DOHH2 (cell line): ENCODE results near the gene RPTOR.

Source experiments
- H3F3A ChIP-seq: fragments of 200-600 bp; sonication (generic), shearing (Covaris generic); 2 replicates; pipeline ENCODE4 v1.6.0; 2016; ENCODE audit warnings: antibody characterized with exemption, mild to moderate bottlenecking; ENCODE audit not compliant: control insufficient read depth, insufficient read depth
- H3K27ac ChIP-seq: fragments of 200-600 bp; sonication (generic); 2 replicates; pipeline ENCODE4 v1.5.1; 2014; ENCODE audit warnings: low read depth, mild to moderate bottlenecking, low read length, moderate library complexity
- H3K27me3 ChIP-seq: fragments of 200-600 bp; sonication (generic); 2 replicates; pipeline ENCODE4 v1.6.1; 2014; ENCODE audit warnings: mild to moderate bottlenecking, low read length, mixed read lengths; ENCODE audit not compliant: control insufficient read depth
- H3K36me3 ChIP-seq: fragments of 200-600 bp; sonication (generic); 2 replicates; pipeline ENCODE4 v1.6.1; 2014; ENCODE audit warnings: mild to moderate bottlenecking, low read length, moderate library complexity, mixed read lengths; ENCODE audit not compliant: control insufficient read depth
- H3K4me1 ChIP-seq: fragments of 200-600 bp; sonication (generic); 2 replicates; pipeline ENCODE4 v1.6.1; 2014; ENCODE audit warnings: mild to moderate bottlenecking, low read length, mixed read lengths; ENCODE audit not compliant: control insufficient read depth
- H3K4me2 ChIP-seq: fragments of 200-600 bp; sonication (generic); 2 replicates; pipeline ENCODE4 v1.6.0; 2014; ENCODE audit warnings: mild to moderate bottlenecking, low read length, moderate library complexity
- H3K4me3 ChIP-seq: fragments of 200-600 bp; sonication (generic); 2 replicates; pipeline ENCODE4 v1.5.1; 2014; ENCODE audit warnings: mild to moderate bottlenecking, low read length, mixed read lengths
- H3K79me2 ChIP-seq: fragments of 200-600 bp; sonication (generic); 2 replicates; pipeline ENCODE4 v1.6.1; 2014; ENCODE audit warnings: mild to moderate bottlenecking, low read length, mixed read lengths; ENCODE audit not compliant: control insufficient read depth
- H3K9me2 ChIP-seq: fragments of 200-600 bp; sonication (generic); replicated peaks from 2 replicates; pipeline ENCODE4 v1.6.1; 2014; ENCODE audit warnings: mild to moderate bottlenecking, low read length, mixed read lengths; ENCODE audit not compliant: control insufficient read depth
- H3K9me3 ChIP-seq: fragments of 200-600 bp; sonication (generic); 2 replicates; pipeline ENCODE4 v1.6.1; 2014; ENCODE audit warnings: antibody characterized with exemption, low read length, mixed read lengths; ENCODE audit not compliant: control insufficient read depth, insufficient read depth
- H4K20me1 ChIP-seq: fragments of 200-600 bp; sonication (generic); 2 replicates; pipeline ENCODE4 v1.6.0; 2014; ENCODE audit warnings: low read depth, mild to moderate bottlenecking, antibody characterized with exemption, low read length, moderate library complexity; ENCODE audit not compliant: control insufficient read depth, insufficient read depth
- EZH2phosphoT487 ChIP-seq: fragments of 200-600 bp; sonication (generic); IDR thresholded peaks from 2 replicates; pipeline ENCODE4 v1.6.1; 2017; ENCODE audit warnings: borderline replicate concordance, mild to moderate bottlenecking, antibody characterized with exemption, low read length, moderate library complexity, mixed read lengths
- TF ChIP-seq, protein P1 (sequence below): fragments of 200-600 bp; sonication (generic); IDR thresholded peaks from one replicate; pipeline ENCODE4 v1.5.1; 2014; ENCODE audit warnings: antibody characterized with exemption, mild to moderate bottlenecking, low read depth, low read length; ENCODE audit not compliant: poor library complexity, severe bottlenecking

RPTOR gene

DNA sequence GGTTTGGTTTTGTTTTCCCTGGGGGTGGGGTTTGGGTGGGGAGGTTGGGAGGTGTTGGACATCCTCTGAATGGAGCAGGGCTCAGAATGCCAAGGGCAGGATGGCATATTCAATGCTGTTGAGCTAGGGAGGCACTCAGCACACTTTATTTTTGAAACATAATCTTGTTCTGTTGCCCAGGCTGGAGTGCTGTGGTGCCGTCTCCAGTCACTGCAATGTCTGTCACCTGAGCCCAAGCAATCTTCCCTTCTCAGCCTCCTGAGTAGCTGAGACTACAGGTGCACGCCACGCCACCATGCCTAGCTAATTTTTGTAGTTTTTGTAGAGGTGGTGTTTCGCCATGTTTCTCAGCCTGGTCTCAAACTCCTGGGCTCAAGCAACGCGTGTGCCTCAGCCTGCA is 186.1 kb downstream of the RPTOR start:
- H3K27me3 ChIP-seq, result no peaks in the 10 kb centered on the region
- H3K4me2 ChIP-seq, result no peak overlapping the region
- H4K20me1 ChIP-seq, result no peaks in the 10 kb centered on the region
- H3K4me1 ChIP-seq, result peaks cover 49% of the 10 kb centered on the region
- H3K9me2 ChIP-seq, result no peaks in the 10 kb centered on the region
- peaks cover 10% of the 10 kb centered on the region for H3K36me3 ChIP-seq
- no peak overlapping the region for H3K4me3 ChIP-seq
- no peak for TF ChIP-seq EZH2phosphoT487
- TF ChIP-seq, protein P1, sequence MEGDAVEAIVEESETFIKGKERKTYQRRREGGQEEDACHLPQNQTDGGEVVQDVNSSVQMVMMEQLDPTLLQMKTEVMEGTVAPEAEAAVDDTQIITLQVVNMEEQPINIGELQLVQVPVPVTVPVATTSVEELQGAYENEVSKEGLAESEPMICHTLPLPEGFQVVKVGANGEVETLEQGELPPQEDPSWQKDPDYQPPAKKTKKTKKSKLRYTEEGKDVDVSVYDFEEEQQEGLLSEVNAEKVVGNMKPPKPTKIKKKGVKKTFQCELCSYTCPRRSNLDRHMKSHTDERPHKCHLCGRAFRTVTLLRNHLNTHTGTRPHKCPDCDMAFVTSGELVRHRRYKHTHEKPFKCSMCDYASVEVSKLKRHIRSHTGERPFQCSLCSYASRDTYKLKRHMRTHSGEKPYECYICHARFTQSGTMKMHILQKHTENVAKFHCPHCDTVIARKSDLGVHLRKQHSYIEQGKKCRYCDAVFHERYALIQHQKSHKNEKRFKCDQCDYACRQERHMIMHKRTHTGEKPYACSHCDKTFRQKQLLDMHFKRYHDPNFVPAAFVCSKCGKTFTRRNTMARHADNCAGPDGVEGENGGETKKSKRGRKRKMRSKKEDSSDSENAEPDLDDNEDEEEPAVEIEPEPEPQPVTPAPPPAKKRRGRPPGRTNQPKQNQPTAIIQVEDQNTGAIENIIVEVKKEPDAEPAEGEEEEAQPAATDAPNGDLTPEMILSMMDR, result no peak
- H3K79me2 ChIP-seq, result peaks cover 29% of the 10 kb centered on the region
- no peak overlapping the region for H3K27ac ChIP-seq
- H3F3A ChIP-seq, result peaks cover 7% of the 10 kb centered on the region; the same call in 1 of the 2 replicates
- no peaks in the 10 kb centered on the region for H3K9me3 ChIP-seq

DNA sequence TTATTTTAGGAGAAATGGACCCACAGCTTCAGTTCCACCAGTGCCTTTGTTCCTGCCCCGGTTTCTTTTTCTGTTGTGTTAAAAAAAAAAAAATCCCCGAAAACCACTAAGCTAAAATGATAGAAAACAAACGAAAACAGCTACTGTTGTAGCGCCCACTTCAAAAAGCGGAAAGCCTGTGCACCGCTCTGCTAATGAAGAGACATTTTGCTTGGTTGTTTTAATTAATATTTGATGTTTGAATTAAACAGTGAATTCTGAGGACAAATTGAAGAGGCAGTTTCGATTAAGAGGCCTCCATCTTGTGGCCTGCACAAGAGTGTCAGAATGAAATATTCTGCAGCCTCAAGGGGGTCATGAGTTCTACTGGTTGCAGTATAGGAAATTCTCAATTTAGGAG is 186.7 kb downstream of the RPTOR start:
- Histone ChIP-seq H3K27me3 (no peaks in the 10 kb centered on the region), H4K20me1 (no peaks in the 10 kb centered on the region), H3K27ac (no peak overlapping the region), H3K9me3 (no peaks in the 10 kb centered on the region), H3K36me3 (peaks cover 13% of the 10 kb centered on the region), H3K9me2 (no peaks in the 10 kb centered on the region), H3K4me1 (peaks cover 49% of the 10 kb centered on the region), H3K4me3 (no peak overlapping the region), H3K4me2 (no peak overlapping the region), H3K79me2 (peaks cover 26% of the 10 kb centered on the region), H3F3A (peaks cover 9% of the 10 kb centered on the region)
- TF ChIP-seq EZH2phosphoT487, result no peak
- TF ChIP-seq, protein P1, result no peak

DNA sequence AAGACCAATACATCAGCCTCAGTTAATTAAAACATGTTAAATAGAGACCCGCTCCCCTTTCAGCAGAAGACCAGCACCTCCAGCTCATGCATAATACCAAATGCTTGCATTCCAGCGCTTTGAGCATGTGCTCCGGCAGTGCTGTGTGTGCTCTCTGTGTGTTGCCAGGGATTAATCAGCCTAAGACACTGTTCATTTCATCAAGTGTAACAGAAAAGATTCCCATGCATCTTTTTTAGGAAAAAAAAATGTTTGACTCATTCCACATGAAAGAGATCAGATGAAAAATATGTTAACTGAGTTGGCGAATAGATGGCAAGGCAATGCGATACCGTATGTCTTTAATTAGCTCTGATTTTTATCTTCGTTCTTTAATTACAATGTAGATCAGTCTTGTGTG is 187.6 kb downstream of the RPTOR start:
- no peaks in the 10 kb centered on the region for H3K9me3 ChIP-seq
- H3K9me2 ChIP-seq, result no peaks in the 10 kb centered on the region
- H3K4me2 ChIP-seq, result no peak overlapping the region
- peaks cover 17% of the 10 kb centered on the region for H3K79me2 ChIP-seq
- no peaks in the 10 kb centered on the region for H3K27me3 ChIP-seq
- peaks cover 18% of the 10 kb centered on the region for H3F3A ChIP-seq
- H3K36me3 ChIP-seq, result peaks cover 16% of the 10 kb centered on the region
- peaks cover 49% of the 10 kb centered on the region for H3K4me1 ChIP-seq
- H3K4me3 ChIP-seq, result no peak overlapping the region
- no peaks in the 10 kb centered on the region for H4K20me1 ChIP-seq
- no peak overlapping the region for H3K27ac ChIP-seq
- TF ChIP-seq EZH2phosphoT487, result no peak
- TF ChIP-seq, protein P1, result no peak
